ENCODE results near the gene ZNF524.
"Not testable (repeated sequence)": the region's sequence is repeated elsewhere in the genome, so short reads cannot be mapped to it uniquely, and the experiment has no call there.

Gene ZNF524

GRCh38 chr19:55578031-55578760 lies 21.9 kb upstream of the ZNF524 start:
- TF ChIP-seq CTCF (IDR thresholded peaks at IDR 0.05; ENCODE audit: low read depth, low read length): no peak
- no peak overlapping the region for H3K4me3 ChIP-seq (ENCODE audit: low read depth, low read length)

GRCh38 chr19:55578761-55579747 lies 21.0 kb upstream of the ZNF524 start:
- peak overlapping the region; percentile 82 for H3K4me3 ChIP-seq (ENCODE audit: low read depth, low read length)
- no peak for TF ChIP-seq CTCF (IDR thresholded peaks at IDR 0.05; ENCODE audit: low read depth, low read length)

- peak overlapping the region; percentile 82 for H3K4me3 ChIP-seq (ENCODE audit: low read depth, low read length)
- no peak for TF ChIP-seq CTCF (IDR thresholded peaks at IDR 0.05; ENCODE audit: low read depth, low read length)
Observed at GRCh38 chr19:55579766-55580621, 20.1 kb upstream of the ZNF524 start.

- no peak for TF ChIP-seq CTCF (IDR thresholded peaks at IDR 0.05; ENCODE audit: low read depth, low read length)
- H3K4me3 ChIP-seq (ENCODE audit: low read depth, low read length): peak within 1 kb of the TSS; percentile 82
Observed at GRCh38 chr19:55580628-55581144, 19.4 kb upstream of the ZNF524 start, which contains the start of gene ZNF579. Gene ZNF579 (minus strand): TSS chr19:55580848. CDS start chr19:55579639, 1,209 bp downstream.

GRCh38 chr19:55581145-55581822 lies 18.8 kb upstream of the ZNF524 start:
- peak overlapping the region; percentile 82 for H3K4me3 ChIP-seq (ENCODE audit: low read depth, low read length)
- no peak for TF ChIP-seq CTCF (IDR thresholded peaks at IDR 0.05; ENCODE audit: low read depth, low read length)

- no peak overlapping the region for H3K4me3 ChIP-seq (ENCODE audit: low read depth, low read length)
- no peak for TF ChIP-seq CTCF (IDR thresholded peaks at IDR 0.05; ENCODE audit: low read depth, low read length)
Observed at GRCh38 chr19:55581823-55582223, 18.3 kb upstream of the ZNF524 start.

- not testable (repeated sequence) for H3K4me3 ChIP-seq (ENCODE audit: low read depth, low read length)
Observed at GRCh38 chr19:55582284-55582683, 17.8 kb upstream of the ZNF524 start.

- H3K4me3 ChIP-seq (ENCODE audit: low read depth, low read length): not testable (repeated sequence)
Observed at GRCh38 chr19:55583897-55584296, 16.2 kb upstream of the ZNF524 start.
